Measurements from ENCODE around the gene ZIC1. TPM values are rescaled to one million over a fixed set of nuclear protein-coding genes. Genes with fewer than 3 reads are reported as not detected.
A peak's percentile ranks its signal among the peaks of the same experiment; 100 is the strongest.

ZIC1 gene
- total and polyA plus RNA-seq, 4 donors: under 0.01 to 0.10 TPM; not detected in 2

GRCh38 chr3:147395899-147396711, 13.1 kb upstream of the ZIC1 start:
- Histone ChIP-seq H3K36me3 (ENCODE audit: control insufficient read depth in 4 of 4, insufficient read depth in 4 of 4, low read length in 4 of 4) (no peaks in the 10 kb centered on the region), H3K27me3 (ENCODE audit: control insufficient read depth in 3 of 3, insufficient read depth in 3 of 3, low read length in 2 of 3) (peaks cover 16 to 100% (median 90%) of the 10 kb centered on the region in 3 donors), H3K4me3 (no peak overlapping the region), H3K9me3 (ENCODE audit: control insufficient read depth in 4 of 4, insufficient read depth in 3 of 4, low read length in 3 of 4) (peaks cover 0 to 34% (median 0%) of the 10 kb centered on the region in 4 donors), H3K4me1 (ENCODE audit: control insufficient read depth in 5 of 5, insufficient read depth in 5 of 5, low read length in 5 of 5) (peaks cover 0 to 31% (median 9%) of the 10 kb centered on the region in 5 donors), H3K27ac (ENCODE audit: low read depth in 1 of 2, low read length in 1 of 2) (no peak overlapping the region), H3K9ac (ENCODE audit: insufficient read depth in 1 of 2, low read length in 2 of 2) (no peak overlapping the region)
- 5 to 7% methylated on average over 65 of the region's 65 CpGs for WGBS, 2 donors
- ATAC-seq (ENCODE audit: insufficient read depth, low FRiP score): no peak
- no peak for TF ChIP-seq CTCF (IDR thresholded peaks at IDR 0.05; ENCODE audit: control extremely low read depth, extremely low read depth)
- DNase-seq: peak in 1 of 3 donors; percentile 49

- no peak for DNase-seq
- Histone ChIP-seq H3K9me3 (ENCODE audit: control insufficient read depth in 4 of 4, insufficient read depth in 3 of 4, low read length in 3 of 4) (peaks cover 0 to 32% (median 0%) of the 10 kb centered on the region in 4 donors), H3K9ac (ENCODE audit: insufficient read depth in 1 of 2, low read length in 2 of 2) (no peak overlapping the region), H3K4me3 (no peak overlapping the region), H3K36me3 (ENCODE audit: control insufficient read depth in 4 of 4, insufficient read depth in 4 of 4, low read length in 4 of 4) (no peaks in the 10 kb centered on the region), H3K4me1 (ENCODE audit: control insufficient read depth in 5 of 5, insufficient read depth in 5 of 5, low read length in 5 of 5) (peaks cover 0 to 31% (median 9%) of the 10 kb centered on the region in 5 donors), H3K27ac (ENCODE audit: low read depth in 1 of 2, low read length in 1 of 2) (no peak overlapping the region), H3K27me3 (ENCODE audit: control insufficient read depth in 3 of 3, insufficient read depth in 3 of 3, low read length in 2 of 3) (peaks cover 14 to 100% (median 90%) of the 10 kb centered on the region in 3 donors)
- no peak for TF ChIP-seq CTCF (IDR thresholded peaks at IDR 0.05; ENCODE audit: control extremely low read depth, extremely low read depth)
- ATAC-seq (ENCODE audit: insufficient read depth, low FRiP score): no peak
- 6 to 7% methylated on average over 17 of the region's 17 CpGs for WGBS, 2 donors
Measured at GRCh38 chr3:147396712-147397046, 12.5 kb upstream of the ZIC1 start.

GRCh38 chr3:147397155-147397874, 11.8 kb upstream of the ZIC1 start:
- Histone ChIP-seq H3K4me1 (ENCODE audit: control insufficient read depth in 5 of 5, insufficient read depth in 5 of 5, low read length in 5 of 5) (peaks cover 0 to 24% (median 9%) of the 10 kb centered on the region in 5 donors), H3K27ac (ENCODE audit: low read depth in 1 of 2, low read length in 1 of 2) (no peak overlapping the region), H3K36me3 (ENCODE audit: control insufficient read depth in 4 of 4, insufficient read depth in 4 of 4, low read length in 4 of 4) (no peaks in the 10 kb centered on the region), H3K27me3 (ENCODE audit: control insufficient read depth in 3 of 3, insufficient read depth in 3 of 3, low read length in 2 of 3) (peaks cover 14 to 100% (median 90%) of the 10 kb centered on the region in 3 donors), H3K4me3 (no peak overlapping the region), H3K9ac (ENCODE audit: insufficient read depth in 1 of 2, low read length in 2 of 2) (no peak overlapping the region), H3K9me3 (ENCODE audit: control insufficient read depth in 4 of 4, insufficient read depth in 3 of 4, low read length in 3 of 4) (peaks cover 0 to 26% (median 0%) of the 10 kb centered on the region in 4 donors)
- WGBS, 2 donors: 7 to 8% methylated on average over 34 of the region's 34 CpGs
- no peak for ATAC-seq (ENCODE audit: insufficient read depth, low FRiP score)
- no peak for TF ChIP-seq CTCF (IDR thresholded peaks at IDR 0.05; ENCODE audit: control extremely low read depth, extremely low read depth)
- no peak for DNase-seq

All from lung (tissue), 12 donors.